ENCODE results near the gene PLK3.

GRCh38 chr1:44851308-44851707 is 51.1 kb downstream of the PLK3 start:
- TF ChIP-seq SAFB2 (IDR thresholded peaks at IDR 0.05; ENCODE audit: borderline replicate concordance, low read depth, low read length, severe bottlenecking) = no peak
- TF ChIP-seq TARDBP (IDR thresholded peaks at IDR 0.05) = no peak
- TF ChIP-seq CTCF (IDR thresholded peaks at IDR 0.05 in 2 of 3, conservative IDR thresholded peaks at IDR 0.05 in 1 of 3; ENCODE audit: insufficient read depth in 2 of 3, low read depth in 1 of 3, low read length in 3 of 3) = no peak
